Germinal center (tissue), 1 donor: ENCODE results near the gene CEP250.
"Not testable (repeated sequence)": the region's sequence is repeated elsewhere in the genome, so short reads cannot be mapped to it uniquely, and the experiment has no call there.

Source experiments
- DNase-seq: peaks from one replicate; pipeline ENCODE4 v3.0.0; 2012; ENCODE audit warnings: mixed read lengths, low spot score

Gene CEP250, protein sequence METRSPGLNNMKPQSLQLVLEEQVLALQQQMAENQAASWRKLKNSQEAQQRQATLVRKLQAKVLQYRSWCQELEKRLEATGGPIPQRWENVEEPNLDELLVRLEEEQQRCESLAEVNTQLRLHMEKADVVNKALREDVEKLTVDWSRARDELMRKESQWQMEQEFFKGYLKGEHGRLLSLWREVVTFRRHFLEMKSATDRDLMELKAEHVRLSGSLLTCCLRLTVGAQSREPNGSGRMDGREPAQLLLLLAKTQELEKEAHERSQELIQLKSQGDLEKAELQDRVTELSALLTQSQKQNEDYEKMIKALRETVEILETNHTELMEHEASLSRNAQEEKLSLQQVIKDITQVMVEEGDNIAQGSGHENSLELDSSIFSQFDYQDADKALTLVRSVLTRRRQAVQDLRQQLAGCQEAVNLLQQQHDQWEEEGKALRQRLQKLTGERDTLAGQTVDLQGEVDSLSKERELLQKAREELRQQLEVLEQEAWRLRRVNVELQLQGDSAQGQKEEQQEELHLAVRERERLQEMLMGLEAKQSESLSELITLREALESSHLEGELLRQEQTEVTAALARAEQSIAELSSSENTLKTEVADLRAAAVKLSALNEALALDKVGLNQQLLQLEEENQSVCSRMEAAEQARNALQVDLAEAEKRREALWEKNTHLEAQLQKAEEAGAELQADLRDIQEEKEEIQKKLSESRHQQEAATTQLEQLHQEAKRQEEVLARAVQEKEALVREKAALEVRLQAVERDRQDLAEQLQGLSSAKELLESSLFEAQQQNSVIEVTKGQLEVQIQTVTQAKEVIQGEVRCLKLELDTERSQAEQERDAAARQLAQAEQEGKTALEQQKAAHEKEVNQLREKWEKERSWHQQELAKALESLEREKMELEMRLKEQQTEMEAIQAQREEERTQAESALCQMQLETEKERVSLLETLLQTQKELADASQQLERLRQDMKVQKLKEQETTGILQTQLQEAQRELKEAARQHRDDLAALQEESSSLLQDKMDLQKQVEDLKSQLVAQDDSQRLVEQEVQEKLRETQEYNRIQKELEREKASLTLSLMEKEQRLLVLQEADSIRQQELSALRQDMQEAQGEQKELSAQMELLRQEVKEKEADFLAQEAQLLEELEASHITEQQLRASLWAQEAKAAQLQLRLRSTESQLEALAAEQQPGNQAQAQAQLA (N-terminal part only)

DNA sequence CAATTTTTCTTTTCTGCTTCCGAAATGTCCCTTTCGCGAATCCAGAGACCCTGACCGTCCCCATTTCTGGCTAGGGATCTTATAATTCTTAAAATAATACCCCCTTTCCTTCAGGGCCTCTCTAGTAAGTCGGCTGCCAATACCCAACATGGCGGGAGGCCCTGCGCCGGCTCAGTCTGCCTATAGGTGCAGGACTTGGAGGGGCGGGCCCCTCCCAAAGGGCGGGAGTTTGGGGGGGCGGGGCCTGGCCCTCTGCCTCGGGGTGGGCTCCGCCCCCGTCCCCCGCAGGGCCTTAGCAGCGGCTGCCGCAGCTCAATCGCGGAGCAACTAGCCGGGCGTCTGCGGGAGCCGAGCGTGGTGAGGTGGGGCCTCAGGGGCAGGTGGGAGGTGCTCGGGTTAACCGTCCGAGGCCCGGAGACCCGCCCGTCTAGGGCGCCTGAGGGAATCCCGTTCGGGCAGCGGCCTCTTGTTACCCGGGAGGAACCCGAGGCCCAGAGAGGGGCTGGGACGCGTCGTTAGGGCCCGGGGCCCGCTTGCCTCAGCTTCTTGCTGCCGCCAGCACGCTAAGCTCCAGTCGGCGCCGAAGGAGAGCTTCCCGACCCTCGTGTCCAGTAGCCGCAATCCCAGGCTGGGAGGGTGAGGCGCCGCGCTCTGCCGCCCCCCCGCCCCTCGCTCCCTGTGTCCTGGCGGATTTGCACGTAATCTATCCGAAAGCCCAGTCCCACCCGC, at the start of gene CEP250:
CEP250 (plus strand) TSS at position 718 of the 729 bp plus-strand sequence. CDS start 6,770 bp downstream, outside the sequence.
- DNase-seq = peak; percentile 96

DNA sequence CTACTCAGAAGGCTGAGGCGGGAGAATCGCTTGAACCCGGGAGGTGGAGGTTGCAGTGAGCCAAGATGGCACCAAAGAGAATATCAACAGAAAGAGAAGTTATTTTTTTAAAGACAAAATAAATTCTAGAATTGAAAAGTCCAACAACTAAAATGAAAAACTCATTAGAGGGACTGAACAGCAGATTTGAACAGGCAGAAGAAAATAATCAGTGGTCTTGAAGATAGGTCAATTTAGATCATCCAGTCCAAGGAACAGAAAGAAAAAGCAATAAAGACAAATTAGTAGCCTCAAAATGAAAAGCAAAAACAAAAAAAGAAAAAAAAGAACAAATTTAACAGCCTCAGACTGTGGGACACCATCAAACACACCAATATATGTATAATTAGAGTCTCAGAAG, 49.6 kb upstream of the CEP250 start:
- no peak for DNase-seq

- no peak for DNase-seq
Measured at GRCh38 chr20:35408270-35408669, 47.1 kb upstream of the CEP250 start.

GRCh38 chr20:35409542-35409941, 45.9 kb upstream of the CEP250 start:
- no peak for DNase-seq

- DNase-seq = no peak
Measured at GRCh38 chr20:35410613-35411012, 44.8 kb upstream of the CEP250 start.

GRCh38 chr20:35421322-35421721, 34.1 kb upstream of the CEP250 start:
- DNase-seq = no peak

- no peak for DNase-seq
Measured at GRCh38 chr20:35431621-35432429, 23.6 kb upstream of the CEP250 start.

- no peak for DNase-seq
Measured at GRCh38 chr20:35432430-35432735, 23.0 kb upstream of the CEP250 start.

DNA sequence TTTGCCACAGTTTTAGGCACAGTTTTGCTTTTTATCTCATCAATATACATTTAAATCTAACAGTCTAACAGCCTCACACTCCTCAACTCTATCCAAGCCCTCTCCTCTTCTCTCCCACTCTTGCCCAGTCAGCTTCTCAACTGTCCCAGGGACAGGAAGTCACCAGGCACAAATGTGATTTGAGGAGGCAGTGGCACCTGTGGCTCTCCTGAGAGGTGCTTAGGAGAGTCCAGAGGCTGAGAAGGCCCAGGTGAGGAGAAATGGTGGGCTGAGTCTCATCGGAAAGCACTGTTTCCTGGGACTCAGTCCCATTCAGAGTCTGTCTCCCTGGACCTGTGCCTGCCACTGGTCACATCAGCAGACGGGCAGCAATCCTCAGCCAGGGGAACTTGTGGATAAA, 22.1 kb upstream of the CEP250 start:
- DNase-seq = no peak

DNA sequence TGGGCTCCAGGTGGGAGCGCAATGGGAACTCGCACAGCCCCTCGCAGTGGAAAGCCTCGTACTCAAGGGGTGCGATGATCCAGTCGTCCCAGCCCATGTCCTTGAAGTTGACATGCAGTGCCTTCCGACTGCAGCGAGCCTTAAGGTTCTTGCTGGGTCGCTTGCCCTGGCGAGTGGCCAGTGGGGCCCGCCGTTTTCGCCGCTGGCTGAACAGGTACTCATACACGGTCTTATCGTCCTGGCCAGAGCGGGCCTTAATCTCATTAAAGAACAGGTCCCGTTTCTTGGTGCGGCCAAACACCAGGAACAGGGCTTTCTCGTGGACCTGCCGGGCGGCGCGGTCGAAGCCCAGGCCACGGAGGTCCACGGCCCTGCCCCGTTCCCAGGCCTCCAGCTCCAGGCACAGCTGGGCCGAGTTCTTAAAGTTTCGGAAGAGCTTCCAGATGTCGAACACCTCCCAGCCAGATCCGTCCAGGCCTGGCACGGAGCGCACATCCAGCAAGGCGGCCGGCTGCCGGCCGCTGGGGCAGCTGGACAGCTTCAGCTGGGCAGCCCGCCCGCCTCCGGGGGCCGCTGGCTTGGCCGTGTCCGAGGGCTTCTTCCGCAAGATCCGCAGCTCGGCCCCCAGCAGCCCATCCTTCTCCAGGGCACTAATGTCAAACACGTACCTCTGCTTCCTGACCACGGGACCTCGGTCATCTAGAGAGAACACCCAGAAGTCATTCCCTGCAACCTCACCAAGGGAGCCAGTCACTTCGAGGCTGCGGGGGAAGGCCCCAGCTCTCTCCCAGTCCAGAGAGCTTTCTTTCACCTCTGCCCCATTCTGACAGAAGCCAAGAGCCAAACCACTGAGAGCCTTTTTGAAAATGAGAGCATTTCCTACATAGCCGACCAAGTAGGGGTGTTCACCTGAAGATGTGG, 21.1 kb upstream of the CEP250 start:
- no peak for DNase-seq

DNA sequence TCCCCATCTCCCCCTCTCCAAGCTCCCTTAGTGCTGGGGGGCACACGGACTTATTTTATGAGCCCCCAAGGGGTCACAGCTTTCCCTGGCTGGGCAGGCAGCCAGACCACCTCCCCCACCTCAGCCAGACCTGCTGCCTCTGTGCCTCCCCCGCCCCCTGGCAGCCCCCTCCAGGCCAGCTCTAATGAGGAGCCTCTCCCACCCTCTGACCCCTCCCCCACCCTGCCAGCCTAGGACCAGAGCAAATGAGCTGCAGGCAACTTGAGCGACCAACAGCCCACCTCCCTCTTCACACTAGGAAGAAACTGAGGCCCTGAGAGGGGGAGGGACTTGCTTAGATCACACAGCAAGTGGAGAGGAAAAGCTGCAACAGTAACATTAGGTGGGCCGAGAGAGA, 19.2 kb upstream of the CEP250 start:
- no peak for DNase-seq

GRCh38 chr20:35437599-35437998, 17.8 kb upstream of the CEP250 start:
- no peak for DNase-seq

- no peak for DNase-seq
Measured at GRCh38 chr20:35443003-35443402, 12.4 kb upstream of the CEP250 start.

DNA sequence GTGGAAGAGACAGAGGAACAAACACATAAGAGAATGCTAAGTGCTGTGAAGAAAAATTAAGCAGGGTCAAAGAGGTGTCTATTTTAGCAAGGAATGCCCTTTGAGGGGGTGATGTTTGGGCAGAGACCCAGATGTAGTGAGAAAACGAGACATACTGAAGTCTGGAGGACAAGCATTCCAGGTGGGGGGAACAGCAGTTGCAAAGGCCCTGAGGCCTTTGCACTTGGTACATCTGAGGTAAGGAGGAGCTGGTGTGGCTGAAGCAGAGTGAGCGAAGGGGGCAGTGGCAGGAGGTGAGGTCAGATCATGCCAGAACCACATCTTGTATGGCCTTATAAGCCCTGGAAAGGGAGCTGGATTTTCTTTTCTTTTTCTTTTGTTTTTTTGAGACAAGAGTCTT, 11.2 kb upstream of the CEP250 start:
- no peak for DNase-seq

DNA sequence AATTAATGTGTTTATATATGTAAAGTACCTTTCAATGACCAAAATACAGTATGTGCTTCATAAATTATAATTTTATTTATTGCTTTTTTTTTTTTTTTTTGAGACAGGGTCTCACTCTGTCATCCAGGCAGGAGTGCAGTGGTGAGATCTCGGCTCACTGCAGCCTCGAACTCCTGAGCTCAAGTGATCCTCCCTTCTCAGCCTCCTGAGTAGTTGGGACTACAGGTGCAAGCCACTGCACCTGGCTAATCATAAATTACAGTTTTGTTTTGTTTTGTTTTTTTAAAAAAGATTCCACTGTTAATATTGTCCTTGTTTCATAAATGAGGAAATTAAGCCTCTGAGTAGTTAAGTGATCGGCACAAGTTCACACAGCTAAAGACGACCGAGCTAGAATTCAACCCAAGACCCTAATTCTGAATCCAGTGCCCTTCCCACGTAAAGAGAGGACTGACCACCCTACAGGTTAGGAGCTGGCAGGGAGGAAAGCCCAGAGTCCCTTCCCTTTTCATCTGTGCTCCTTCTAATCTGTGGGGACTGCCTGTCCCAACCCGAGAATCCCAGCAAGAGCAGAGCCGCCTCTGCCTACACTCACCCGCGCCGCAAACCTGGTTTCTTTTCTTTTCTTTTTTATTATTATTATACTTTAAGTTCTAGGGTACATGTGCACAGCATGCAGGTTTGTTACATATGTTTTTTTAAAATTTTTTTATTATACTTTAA, 8.9 kb upstream of the CEP250 start:
- no peak for DNase-seq

DNA sequence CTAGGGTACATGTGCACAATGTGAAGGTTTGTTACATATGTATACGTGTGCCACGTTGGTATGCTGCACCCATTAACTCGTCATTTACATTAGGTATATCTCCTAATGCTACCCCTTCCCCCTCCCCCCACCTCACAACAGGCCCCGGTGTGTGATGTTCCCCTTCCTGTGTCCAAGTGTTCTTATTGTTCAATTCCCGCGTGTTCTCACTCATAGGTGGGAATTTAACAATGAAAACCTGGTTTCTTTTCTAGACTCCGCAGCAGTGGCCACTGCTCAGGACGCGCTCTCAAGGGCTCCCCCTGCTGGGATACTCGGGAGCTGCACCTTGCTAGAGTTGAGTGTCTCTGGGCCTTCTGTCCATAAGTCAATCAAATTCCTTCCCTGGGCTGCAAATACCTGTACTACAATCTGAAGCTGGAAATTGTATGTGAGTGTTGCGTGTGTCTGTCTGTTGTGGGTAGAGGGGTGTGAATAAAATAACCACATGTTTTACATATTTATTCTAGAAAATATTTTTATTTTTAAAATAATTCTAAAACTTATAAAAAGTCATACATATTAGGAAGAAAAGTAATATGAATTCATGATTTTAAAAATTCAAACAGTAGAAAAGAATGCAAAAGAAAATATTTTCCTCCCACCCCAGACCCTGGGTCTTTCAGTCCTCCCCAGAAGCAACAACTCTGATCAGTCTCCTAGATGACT, 8.2 kb upstream of the CEP250 start:
- peak; percentile 82 for DNase-seq

DNA sequence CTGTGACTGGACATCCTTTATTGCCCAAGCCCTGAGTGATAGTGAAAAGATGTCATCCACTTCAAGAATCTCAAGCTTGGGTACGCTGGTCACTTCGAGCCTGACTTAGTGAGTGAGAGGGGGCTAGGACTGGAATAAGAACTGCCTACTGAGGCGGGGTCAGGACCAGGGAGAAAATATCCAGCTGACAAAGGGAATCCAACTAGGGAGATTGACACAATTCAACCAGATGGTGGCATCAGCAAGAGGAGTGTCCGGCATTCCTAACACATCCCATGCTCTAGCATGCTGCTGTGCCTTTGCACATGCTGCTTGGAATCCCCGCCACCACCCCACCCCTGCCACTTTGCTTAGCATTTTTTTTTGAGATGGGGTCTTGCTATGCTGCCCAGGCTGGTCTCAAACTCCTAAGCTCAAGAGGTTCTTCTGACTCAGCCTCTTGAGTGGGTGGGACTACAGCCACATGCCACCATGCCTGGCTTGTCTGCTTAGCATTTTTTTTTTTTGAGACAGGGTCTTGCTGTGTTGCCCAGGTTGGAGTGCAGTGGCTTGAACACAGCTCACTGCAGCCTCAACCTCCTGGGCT, 6.5 kb upstream of the CEP250 start:
- DNase-seq = no peak

- DNase-seq = not testable (repeated sequence)
Measured at GRCh38 chr20:35449855-35450254, 5.5 kb upstream of the CEP250 start.
